Measurements from ENCODE around the gene UTS2B.

UTS2B gene

DNA sequence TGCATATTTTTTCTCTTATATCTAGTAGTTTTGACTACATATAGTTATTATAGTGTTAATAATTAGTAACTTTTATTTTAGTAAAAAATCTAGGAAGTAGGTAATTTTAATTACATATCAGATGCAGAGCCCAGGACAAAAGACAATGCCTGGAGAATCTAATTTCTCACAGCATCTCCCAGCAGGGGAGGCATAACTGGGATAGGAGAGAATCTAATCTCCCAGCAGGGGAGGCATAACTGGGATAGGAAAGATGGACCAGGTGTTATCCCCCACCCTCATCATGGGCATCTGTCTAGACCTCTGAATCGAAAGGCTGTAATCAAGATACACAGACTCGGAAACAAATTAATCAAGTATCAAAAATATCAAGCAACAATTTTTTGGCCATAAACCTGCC, 73.0 kb downstream of the UTS2B start:
- TF ChIP-seq, protein P1, sequence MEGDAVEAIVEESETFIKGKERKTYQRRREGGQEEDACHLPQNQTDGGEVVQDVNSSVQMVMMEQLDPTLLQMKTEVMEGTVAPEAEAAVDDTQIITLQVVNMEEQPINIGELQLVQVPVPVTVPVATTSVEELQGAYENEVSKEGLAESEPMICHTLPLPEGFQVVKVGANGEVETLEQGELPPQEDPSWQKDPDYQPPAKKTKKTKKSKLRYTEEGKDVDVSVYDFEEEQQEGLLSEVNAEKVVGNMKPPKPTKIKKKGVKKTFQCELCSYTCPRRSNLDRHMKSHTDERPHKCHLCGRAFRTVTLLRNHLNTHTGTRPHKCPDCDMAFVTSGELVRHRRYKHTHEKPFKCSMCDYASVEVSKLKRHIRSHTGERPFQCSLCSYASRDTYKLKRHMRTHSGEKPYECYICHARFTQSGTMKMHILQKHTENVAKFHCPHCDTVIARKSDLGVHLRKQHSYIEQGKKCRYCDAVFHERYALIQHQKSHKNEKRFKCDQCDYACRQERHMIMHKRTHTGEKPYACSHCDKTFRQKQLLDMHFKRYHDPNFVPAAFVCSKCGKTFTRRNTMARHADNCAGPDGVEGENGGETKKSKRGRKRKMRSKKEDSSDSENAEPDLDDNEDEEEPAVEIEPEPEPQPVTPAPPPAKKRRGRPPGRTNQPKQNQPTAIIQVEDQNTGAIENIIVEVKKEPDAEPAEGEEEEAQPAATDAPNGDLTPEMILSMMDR (IDR thresholded peaks at IDR 0.05) = no peak
- Mint-ChIP-seq H3K36me3 (ENCODE audit: low read depth) (no peaks in the 10 kb centered on the region), H3K9me3 (no peaks in the 10 kb centered on the region), H3K4me3 (no peak overlapping the region), H3K27me3 (ENCODE audit: low read depth, poor library complexity) (no peaks in the 10 kb centered on the region), H3K4me1 (peaks cover 16% of the 10 kb centered on the region), H3K27ac (no peak overlapping the region)
- DNase-seq = no peak

DNA sequence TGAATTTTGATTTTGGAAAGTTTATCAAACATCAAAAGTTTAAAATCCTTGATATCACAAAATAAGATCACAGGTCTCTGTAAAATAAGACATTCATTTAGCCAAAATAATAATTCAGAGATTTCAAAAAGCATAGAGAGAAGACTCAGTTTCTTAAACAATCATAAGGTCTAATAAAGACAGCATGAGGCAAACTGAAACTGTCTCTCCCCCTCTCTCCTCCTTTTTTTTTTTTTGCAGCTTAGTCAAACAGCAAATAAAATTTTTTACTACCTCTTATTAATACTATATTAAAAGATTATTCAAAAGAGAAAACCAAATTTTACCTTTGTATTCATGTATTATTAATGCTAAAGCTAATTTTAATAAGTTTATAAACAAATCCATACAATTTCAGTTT, 73.9 kb downstream of the UTS2B start:
- TF ChIP-seq, protein P1 (IDR thresholded peaks at IDR 0.05) = no peak
- Mint-ChIP-seq H3K4me1 (peaks cover 16% of the 10 kb centered on the region), H3K9me3 (no peaks in the 10 kb centered on the region), H3K36me3 (ENCODE audit: low read depth) (no peaks in the 10 kb centered on the region), H3K27me3 (ENCODE audit: low read depth, poor library complexity) (no peaks in the 10 kb centered on the region), H3K27ac (no peak overlapping the region), H3K4me3 (no peak overlapping the region)
- DNase-seq = no peak

GRCh38 chr3:191255156-191255555, 75.2 kb downstream of the UTS2B start:
- Mint-ChIP-seq H3K4me3 (no peak overlapping the region), H3K9me3 (no peaks in the 10 kb centered on the region), H3K36me3 (ENCODE audit: low read depth) (no peaks in the 10 kb centered on the region), H3K4me1 (peaks cover 5% of the 10 kb centered on the region), H3K27me3 (ENCODE audit: low read depth, poor library complexity) (no peaks in the 10 kb centered on the region), H3K27ac (no peak overlapping the region)
- TF ChIP-seq, protein P1 (IDR thresholded peaks at IDR 0.05) = no peak
- no peak for DNase-seq

- DNase-seq = no peak
- TF ChIP-seq, protein P1 (IDR thresholded peaks at IDR 0.05) = no peak
- no peaks in the 10 kb centered on the region for H3K9me3 Mint-ChIP-seq
- H3K36me3 Mint-ChIP-seq (ENCODE audit: low read depth) = no peaks in the 10 kb centered on the region
- H3K27ac Mint-ChIP-seq = no peak overlapping the region
- H3K4me3 Mint-ChIP-seq = no peak overlapping the region
- no peaks in the 10 kb centered on the region for H3K27me3 Mint-ChIP-seq (ENCODE audit: low read depth, poor library complexity)
- peaks cover 5% of the 10 kb centered on the region for H3K4me1 Mint-ChIP-seq
Measured at GRCh38 chr3:191254098-191254873, 76.0 kb downstream of the UTS2B start.

DNA sequence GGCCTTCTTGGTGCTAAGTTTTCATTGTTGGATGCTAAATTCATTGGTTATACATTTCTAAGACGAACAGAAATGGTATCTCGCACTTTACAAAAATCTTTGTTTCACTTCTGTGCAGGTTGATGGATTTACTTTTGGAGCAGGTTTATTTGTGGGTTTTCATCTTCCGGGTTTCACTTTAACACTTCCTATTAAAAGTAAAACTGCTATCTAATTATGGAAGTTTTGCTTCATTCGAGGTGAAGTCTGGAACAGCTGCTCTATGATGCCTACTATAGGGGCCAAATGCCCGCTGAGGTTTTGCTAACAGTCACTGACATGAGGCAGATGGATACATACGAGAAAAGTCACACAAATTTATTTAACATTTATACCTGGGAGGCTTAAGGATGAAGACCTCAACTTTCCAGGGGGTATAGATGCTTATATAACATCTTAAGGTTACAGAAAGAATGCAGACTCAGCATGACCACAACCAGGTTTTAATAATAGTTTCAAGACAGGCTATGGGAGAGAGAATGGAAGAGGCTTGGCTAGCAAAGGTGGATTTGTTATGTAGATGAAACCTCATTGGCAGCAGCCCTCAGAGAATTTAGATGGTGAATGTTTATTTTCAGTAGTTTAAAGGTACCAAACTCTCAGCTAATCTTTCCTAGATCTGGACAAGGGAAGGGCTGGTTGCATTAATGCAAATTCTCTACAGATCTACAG, 77.1 kb downstream of the UTS2B start:
- DNase-seq = no peak
- Mint-ChIP-seq H3K4me1 (no peaks in the 10 kb centered on the region), H3K4me3 (no peak overlapping the region), H3K27ac (no peak overlapping the region), H3K36me3 (ENCODE audit: low read depth) (no peaks in the 10 kb centered on the region), H3K27me3 (ENCODE audit: low read depth, poor library complexity) (no peaks in the 10 kb centered on the region), H3K9me3 (no peaks in the 10 kb centered on the region)
- TF ChIP-seq, protein P1 (IDR thresholded peaks at IDR 0.05) = no peak
